Thyroid gland (tissue), 4 donors: ENCODE data around the gene CCDC51.

ENCODE experiments used
- CTCF ChIP-seq, 6 experiments: fragments of 200-600 bp in 3 of 6; fragments of 450-650 bp in 3 of 6; sonication (generic) in 3 of 6; IDR thresholded peaks; one replicate each; pipeline ENCODE4 v1.5.1; 2016 to 2019; ENCODE audit warnings: antibody characterized with exemption in 6 of 6, mild to moderate bottlenecking in 2 of 6, inconsistent platforms in 1 of 6, moderate library complexity in 1 of 6
- POLR2A ChIP-seq, 2 donors: fragments of 450-650 bp; IDR thresholded peaks; one replicate each; pipeline ENCODE4 v1.6.1; 2017; ENCODE audit warnings: antibody characterized with exemption in 2 of 2, mild to moderate bottlenecking in 2 of 2, moderate library complexity in 1 of 2

GRCh38 chr3:48477959-48478520 is 38.1 kb upstream of the CCDC51 start:
- TF ChIP-seq CTCF (IDR thresholded peaks at IDR 0.05): no peak
- no peak for TF ChIP-seq POLR2A (IDR thresholded peaks at IDR 0.05)
